ENCODE data around the gene WAPL. TPM values are rescaled to one million over a fixed set of nuclear protein-coding genes. Genes with fewer than 3 reads are reported as not detected.

WAPL gene
- total and polyA plus RNA-seq, 2 of the 8 experiments (the other 6 are each of a cell fraction or from before 2014, with no cell fraction given) = 12.8 to 48.1 TPM

DNA sequence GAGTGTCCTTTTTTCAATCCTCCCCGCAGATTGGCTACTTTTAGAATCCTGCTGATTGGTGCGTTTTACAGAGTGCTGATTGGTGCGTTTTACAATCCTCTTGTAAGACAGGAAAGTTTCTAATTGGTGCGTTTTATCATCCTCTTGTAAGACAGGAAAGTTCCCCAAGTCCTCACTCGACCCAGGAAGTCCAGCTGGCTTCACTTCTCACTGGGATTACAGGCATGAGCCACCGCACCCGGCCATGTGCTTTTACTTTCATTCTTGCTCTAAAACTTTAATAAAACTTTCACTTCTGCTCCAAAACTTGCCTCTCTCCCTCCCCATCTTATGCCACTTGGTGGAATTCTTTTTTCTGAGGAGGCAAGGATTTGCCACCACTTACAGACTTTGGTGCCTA lies 17.0 kb upstream of the WAPL start:
- Histone ChIP-seq H3K9ac (replicated peaks in 1 of 4; ENCODE audit: extremely low read depth in 1 of 4, low read depth in 3 of 4, low read length in 3 of 4) (no peak overlapping the region), H3K18ac (ENCODE audit: extremely low read depth, low read length) (no peak overlapping the region), H4K91ac (replicated peaks; ENCODE audit: insufficient read length, low read length) (no peak overlapping the region), H3K27me3 (replicated peaks in 1 of 4; ENCODE audit: control insufficient read depth in 3 of 4, extremely low read depth in 1 of 4, insufficient read depth in 3 of 4, low read length in 3 of 4) (peaks cover 0 to 21% (median 10%) of the 10 kb centered on the region in 4 experiments; a peak in 5 of 7 replicates), H3K4me1 (replicated peaks in 1 of 4; ENCODE audit: control insufficient read depth in 3 of 4, insufficient read depth in 4 of 4, low read length in 3 of 4) (peaks cover 6 to 22% (median 13%) of the 10 kb centered on the region in 4 experiments), H3K4ac (replicated peaks; ENCODE audit: insufficient read length, low read depth, low read length) (no peak overlapping the region), H3K4me2 (ENCODE audit: insufficient read depth in 1 of 2, low read depth in 2 of 2, low read length in 2 of 2) (no peak overlapping the region), H2BK5ac (ENCODE audit: low read depth, low read length) (no peak overlapping the region), H3K4me3 (ENCODE audit: extremely low read depth in 1 of 4, insufficient read depth in 2 of 4, low read depth in 3 of 4, low read length in 4 of 4) (no peak overlapping the region), H4K5ac (ENCODE audit: insufficient read length, low read depth, low read length) (no peak overlapping the region), H2BK120ac (replicated peaks; ENCODE audit: low read depth, low read length) (no peak overlapping the region), H2BK15ac (ENCODE audit: low read length) (no peak overlapping the region), H3K23ac (ENCODE audit: insufficient read length) (no peak overlapping the region), H4K20me1 (replicated peaks in 1 of 2; ENCODE audit: control insufficient read depth in 1 of 2, insufficient read depth in 2 of 2, low read length in 2 of 2) (no peaks in the 10 kb centered on the region), H2BK12ac (ENCODE audit: low read depth, low read length) (no peak overlapping the region), H3K79me1 (ENCODE audit: low read depth, low read length) (no peaks in the 10 kb centered on the region), H2AFZ (ENCODE audit: low read length) (no peak overlapping the region), H3K27ac (ENCODE audit: low read depth, low read length) (no peak overlapping the region), H4K8ac (ENCODE audit: extremely low read depth, insufficient read depth, low read length) (no peak overlapping the region), H3K36me3 (ENCODE audit: control insufficient read depth in 2 of 4, insufficient read depth in 4 of 4, low read length in 3 of 4) (no peaks in the 10 kb centered on the region), H3K14ac (ENCODE audit: insufficient read length) (no peak overlapping the region), H3K23me2 (ENCODE audit: low read depth, low read length) (peaks cover 8% of the 10 kb centered on the region; the same call in 1 of the 2 replicates), H3K56ac (replicated peaks; ENCODE audit: insufficient read length, low read depth, low read length) (no peak overlapping the region), H2BK20ac (ENCODE audit: low read length) (no peak overlapping the region), H3K79me2 (ENCODE audit: control insufficient read depth in 1 of 2, insufficient read depth in 2 of 2, low read length in 2 of 2) (no peaks in the 10 kb centered on the region), H2AK5ac (ENCODE audit: low read depth, low read length) (no peak overlapping the region), H3K9me3 (ENCODE audit: insufficient read depth in 2 of 2, low read depth in 1 of 2, low read length in 1 of 2) (no peaks in the 10 kb centered on the region)
- no peak for FAIRE-seq
- ChIA-PET CTCF (ENCODE audit: partially characterized antibody) (interaction anchor here (0.8 to 1.9 kb wide), 5 partner anchors 14 to 147 kb away, joined by 3 to 8 read pairs (median 3); no protein-coding TSS in a partner anchor), POLR2A (ENCODE audit: partially characterized antibody) (interaction anchor here (0.7 kb wide), 1 partner anchor 54 kb away, joined by 3 read pairs; no protein-coding TSS in a partner anchor)
- WGBS, 2 experiments (ENCODE audit: extremely low coverage in 1 of 2, insufficient coverage in 1 of 2, insufficient read length in 1 of 2, insufficient replicate concordance in 2 of 2, low coverage in 1 of 2, low lambda C conversion rate in 2 of 2, missing lambda C conversion rate in 1 of 2) = 88% methylated on average over 7 of the region's 7 CpGs; no CpG with 5 or more reads in 1 of the 2 experiments
- no peak for DNase-seq (ENCODE audit: low read depth in 1 of 2, low spot score in 2 of 2)
- TF ChIP-seq POLR2A (IDR thresholded peaks at IDR 0.05; ENCODE audit: control extremely low read depth in 1 of 2, low read depth in 2 of 2, low read length in 2 of 2) (no peak), TBP (IDR thresholded peaks at IDR 0.05; ENCODE audit: low read depth, low read length) (no peak)

Data from H1 (cell line).